Spleen (tissue), 11 donors: ENCODE results near the gene CD47. TPM values are rescaled to one million over a fixed set of nuclear protein-coding genes. Genes with fewer than 3 reads are reported as not detected.

Experiments used
- DNase-seq: peaks from one replicate; pipeline ENCODE4 v3.0.0-alpha.2; 2020
- H3K27ac ChIP-seq, 8 donors: fragments of 200-600 bp; sonication (generic) in 7 of 8; 1 replicate in 4 of 8; 2 replicates in 4 of 8; pipeline versions ENCODE4 v1.5.0 to v1.8.0; 2016 to 2021; ENCODE audit warnings: inconsistent platforms in 4 of 8, mild to moderate bottlenecking in 4 of 8, moderate library complexity in 1 of 8
- H3K27me3 ChIP-seq, 7 donors: fragments of 200-600 bp; sonication (generic) in 6 of 7; replicated peaks in 1 of 7; 1 replicate in 4 of 7; 2 replicates in 3 of 7; pipeline versions ENCODE4 v1.5.0 to v1.8.0; 2016 to 2021; ENCODE audit warnings: inconsistent platforms in 3 of 7, mild to moderate bottlenecking in 1 of 7
- H3K36me3 ChIP-seq, 6 donors: fragments of 200-600 bp; sonication (generic) in 5 of 6; 1 replicate in 4 of 6; 2 replicates in 2 of 6; pipeline versions ENCODE4 v1.5.0 to v1.8.0; 2016 to 2021; ENCODE audit warnings: inconsistent platforms in 2 of 6
- H3K4me1 ChIP-seq, 6 donors: fragments of 200-600 bp; sonication (generic) in 5 of 6; 1 replicate in 3 of 6; 2 replicates in 3 of 6; pipeline versions ENCODE4 v1.5.0 to v1.8.0; 2016 to 2021; ENCODE audit warnings: inconsistent platforms in 3 of 6
- H3K4me3 ChIP-seq, 8 donors: fragments of 200-600 bp; sonication (generic) in 7 of 8; 1 replicate in 4 of 8; 2 replicates in 4 of 8; pipeline versions ENCODE4 v1.5.0 to v1.8.0; 2016 to 2021; ENCODE audit warnings: inconsistent platforms in 4 of 8, mild to moderate bottlenecking in 4 of 8, moderate library complexity in 2 of 8
- H3K9me3 ChIP-seq, 8 donors: fragments of 200-600 bp; sonication (generic) in 7 of 8; 1 replicate in 4 of 8; 2 replicates in 4 of 8; pipeline versions ENCODE4 v1.5.0 to v1.8.0; 2016 to 2021; ENCODE audit warnings: inconsistent platforms in 4 of 8
- CTCF ChIP-seq, 11 experiments: fragments of 200-600 bp in 7 of 11; fragments of 450-650 bp in 4 of 11; sonication (generic) in 4 of 11; IDR thresholded peaks in 8 of 11; conservative IDR thresholded peaks in 3 of 11; 1 replicate in 7 of 11; 2 replicates in 4 of 11; pipeline versions ENCODE4 v1.4.0 to v1.8.0; 2016 to 2021; ENCODE audit warnings: antibody characterized with exemption in 11 of 11, inconsistent platforms in 4 of 11, mild to moderate bottlenecking in 1 of 11
- POLR2A ChIP-seq, 3 donors: fragments of 450-650 bp; IDR thresholded peaks; one replicate each; pipeline ENCODE4 v1.5.1; 2017; ENCODE audit warnings: antibody characterized with exemption in 3 of 3, mild to moderate bottlenecking in 1 of 3
- POLR2AphosphoS5 ChIP-seq, 3 donors: sonication (generic); formaldehyde crosslinking; IDR thresholded peaks; one replicate each; pipeline ENCODE4 v1.5.1; 2017; ENCODE audit warnings: antibody characterized with exemption in 3 of 3
- WGBS, 5 donors: extraction: QIAGEN DNeasy Blood & Tissue Kit in 3 of 5; methylation state at CpG; one replicate each; pipeline versions ENCODE4 v1.1.5 to v1.1.7; 2013 to 2018; 5-methylcytosine and 5-hydroxymethylcytosine counted together
- intact Hi-C: fragments of 100-400 bp; cut with DNase I; formaldehyde crosslinking; loops from one replicate; pipeline ENCODE4 v1.15.0; 2023; ENCODE audit warnings: low total_unique reads
- polyA plus RNA-seq, 3 donors: library from polyadenylated mRNA; stranded (reverse); fragments of 200-250 nt; gene quantifications; one replicate each; pipeline ENCODE4 v1.2.1, GENCODE V29; 2013
- total RNA-seq, 7 donors: library from RNA; depleted of rRNA in 3 of 7; stranded (reverse); fragments of >200 nt in 3 of 7; fragmentation: NEBNext Ultra II Directional in 4 of 7; extraction: Animal tissue kit (Norgen Biotek cat#: 25700) in 4 of 7; gene quantifications; one replicate each; pipeline versions ENCODE4 v1.1.0 to v1.2.1, GENCODE V29; 2016 to 2021
- donor health status: healthy with polysubstance abuse.
- donor health status: DM: no; HTN: no; CAD: no; lungs with moderate emphysema.
- donor health status: DM: no; HTN: no; CAD: no.
- donor health status: Bipolar disorder and iron deficiency.
- donor health status: healthy.
- donor health status: DM: no; HTN: no; CAD: no.
- donor health status: DM: yes; HTN: yes; CAD: no.

CD47 gene
- total and polyA plus RNA-seq, 10 donors = 48.2 to 156 (median 125) TPM

- DNase-seq = no peak
- peaks cover 16 to 71% (median 56%) of the 10 kb centered on the region in 6 donors for H3K4me1 ChIP-seq
- no peaks in the 10 kb centered on the region for H3K9me3 ChIP-seq
- H3K27ac ChIP-seq = peak overlapping the region; percentile 96 to 99 (median 98)
- peaks cover 0 to 8% (median 0%) of the 10 kb centered on the region in 6 donors for H3K36me3 ChIP-seq
- TF ChIP-seq POLR2AphosphoS5 (IDR thresholded peaks at IDR 0.05) = peak in 1 of 3 donors; percentile 36
- TF ChIP-seq CTCF (IDR thresholded peaks at IDR 0.05 in 8 of 11, conservative IDR thresholded peaks at IDR 0.05 in 3 of 11) = no peak
- peak in 1 of 3 donors; percentile 47 for TF ChIP-seq POLR2A (IDR thresholded peaks at IDR 0.05)
- H3K27me3 ChIP-seq = no peaks in the 10 kb centered on the region
- intact Hi-C loops = no loop called here
- 0 to 1% (median 0%) methylated on average over 27 to 29 of the region's 29 CpGs for WGBS, 5 donors
- peak overlapping the region; percentile 72 to 98 (median 84) for H3K4me3 ChIP-seq
Observed at GRCh38 chr3:108090049-108090700, 656 bp downstream of the CD47 start.

DNA sequence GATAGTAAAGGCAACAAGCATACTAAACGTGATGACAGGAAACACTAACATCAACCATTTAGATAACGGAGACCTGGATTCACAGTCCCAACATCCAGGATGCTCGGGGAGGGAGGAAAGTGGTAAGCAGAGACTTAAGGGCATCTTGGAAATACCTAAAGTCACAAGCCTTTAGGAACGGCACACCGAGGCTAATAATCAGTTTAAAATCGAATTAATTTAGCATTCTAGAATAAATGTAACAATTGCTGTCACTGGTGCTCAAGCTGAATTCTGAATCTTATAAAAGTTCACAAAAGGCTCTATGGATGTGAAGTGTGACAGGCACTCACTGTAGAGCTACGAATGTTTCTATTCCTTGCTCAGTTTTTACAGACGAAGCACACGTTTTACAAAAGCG is 1.3 kb downstream of the CD47 start:
- Histone ChIP-seq H3K36me3 (peaks cover 0 to 8% (median 0%) of the 10 kb centered on the region in 6 donors), H3K27me3 (no peaks in the 10 kb centered on the region), H3K9me3 (no peaks in the 10 kb centered on the region), H3K27ac (peak overlapping the region; percentile 96 to 99 (median 98)), H3K4me1 (peaks cover 22 to 77% (median 62%) of the 10 kb centered on the region in 6 donors), H3K4me3 (peak overlapping the region; percentile 72 to 98 (median 84))
- no peak for DNase-seq
- 1 to 2% (median 2%) methylated on average over 10 of the region's 10 CpGs for WGBS, 5 donors
- no peak for TF ChIP-seq POLR2AphosphoS5 (IDR thresholded peaks at IDR 0.05)
- no peak for TF ChIP-seq CTCF (IDR thresholded peaks at IDR 0.05 in 8 of 11, conservative IDR thresholded peaks at IDR 0.05 in 3 of 11)
- TF ChIP-seq POLR2A (IDR thresholded peaks at IDR 0.05) = no peak
- intact Hi-C loops = no loop called here

DNA sequence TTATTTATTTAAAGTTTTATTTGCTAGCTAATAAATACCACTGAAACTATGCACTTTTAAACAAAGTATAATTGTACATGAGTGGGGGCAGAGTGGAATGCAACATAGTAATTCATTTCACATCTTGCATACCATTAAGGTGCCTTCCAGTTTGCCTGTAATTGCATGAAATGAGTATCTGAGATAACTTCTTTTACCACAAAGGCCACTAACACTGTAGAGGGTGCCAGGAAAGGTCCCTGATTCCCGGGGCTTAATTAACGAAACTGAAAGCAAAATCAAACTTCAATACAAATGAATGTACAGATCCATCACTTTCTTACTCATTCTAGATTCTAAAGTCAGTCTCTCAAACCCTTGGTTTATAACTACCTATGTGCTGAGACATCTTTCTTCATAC is 2.1 kb downstream of the CD47 start:
- DNase-seq = no peak
- Histone ChIP-seq H3K27me3 (no peaks in the 10 kb centered on the region), H3K27ac (peak overlapping the region in 7 of 8 donors; percentile 96 to 99 (median 98)), H3K9me3 (no peaks in the 10 kb centered on the region), H3K4me3 (peak overlapping the region; percentile 72 to 98 (median 84)), H3K36me3 (peaks cover 0 to 8% (median 0%) of the 10 kb centered on the region in 6 donors), H3K4me1 (peaks cover 24 to 86% (median 71%) of the 10 kb centered on the region in 6 donors)
- TF ChIP-seq POLR2AphosphoS5 (IDR thresholded peaks at IDR 0.05) (no peak), POLR2A (IDR thresholded peaks at IDR 0.05) (no peak), CTCF (IDR thresholded peaks at IDR 0.05 in 8 of 11, conservative IDR thresholded peaks at IDR 0.05 in 3 of 11) (no peak)
- intact Hi-C loops = no loop called here
- WGBS, 5 donors = 0 to 8% (median 0%) methylated on average over 2 of the region's 2 CpGs

DNA sequence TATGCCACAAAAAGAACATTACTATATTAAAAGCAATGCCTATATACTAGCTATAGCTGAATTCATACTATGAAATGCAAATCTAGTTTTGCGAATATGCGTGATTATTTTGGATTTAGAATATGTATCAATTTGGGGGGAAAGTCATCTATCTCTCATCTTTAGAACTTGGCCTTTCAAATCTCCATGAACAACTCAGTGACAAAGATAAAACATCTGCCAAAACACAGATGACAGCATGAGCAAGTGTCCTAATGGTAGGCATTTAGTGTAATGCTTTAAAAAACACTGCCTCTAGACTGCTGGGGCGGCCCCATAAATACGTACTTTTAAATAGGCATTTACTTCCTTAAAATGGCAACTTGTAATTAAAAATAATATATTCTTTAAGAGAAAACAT is 2.7 kb downstream of the CD47 start:
- H3K9me3 ChIP-seq = no peaks in the 10 kb centered on the region
- DNase-seq = no peak
- H3K36me3 ChIP-seq = peaks cover 0 to 8% (median 0%) of the 10 kb centered on the region in 6 donors
- H3K4me3 ChIP-seq = peak overlapping the region in 7 of 8 donors; percentile 72 to 98 (median 86)
- H3K27me3 ChIP-seq = no peaks in the 10 kb centered on the region
- WGBS, 5 donors = 61 to 70% (median 63%) methylated on average over 4 of the region's 4 CpGs
- peak overlapping the region in 7 of 8 donors; percentile 96 to 99 (median 98) for H3K27ac ChIP-seq
- intact Hi-C loops = no loop called here
- TF ChIP-seq POLR2AphosphoS5 (IDR thresholded peaks at IDR 0.05) (no peak), POLR2A (IDR thresholded peaks at IDR 0.05) (no peak), CTCF (IDR thresholded peaks at IDR 0.05 in 8 of 11, conservative IDR thresholded peaks at IDR 0.05 in 3 of 11) (no peak)
- peaks cover 24 to 87% (median 77%) of the 10 kb centered on the region in 6 donors for H3K4me1 ChIP-seq
